NCI-H748 (cell line): ENCODE measurements around the gene EFHC1.

Source experiments
- DNase-seq: peaks from one replicate; lab custom pipeline; 2025; ENCODE audit not compliant: unreplicated experiment; lab: John Stamatoyannopoulos, UW

The EFHC1 gene

DNA sequence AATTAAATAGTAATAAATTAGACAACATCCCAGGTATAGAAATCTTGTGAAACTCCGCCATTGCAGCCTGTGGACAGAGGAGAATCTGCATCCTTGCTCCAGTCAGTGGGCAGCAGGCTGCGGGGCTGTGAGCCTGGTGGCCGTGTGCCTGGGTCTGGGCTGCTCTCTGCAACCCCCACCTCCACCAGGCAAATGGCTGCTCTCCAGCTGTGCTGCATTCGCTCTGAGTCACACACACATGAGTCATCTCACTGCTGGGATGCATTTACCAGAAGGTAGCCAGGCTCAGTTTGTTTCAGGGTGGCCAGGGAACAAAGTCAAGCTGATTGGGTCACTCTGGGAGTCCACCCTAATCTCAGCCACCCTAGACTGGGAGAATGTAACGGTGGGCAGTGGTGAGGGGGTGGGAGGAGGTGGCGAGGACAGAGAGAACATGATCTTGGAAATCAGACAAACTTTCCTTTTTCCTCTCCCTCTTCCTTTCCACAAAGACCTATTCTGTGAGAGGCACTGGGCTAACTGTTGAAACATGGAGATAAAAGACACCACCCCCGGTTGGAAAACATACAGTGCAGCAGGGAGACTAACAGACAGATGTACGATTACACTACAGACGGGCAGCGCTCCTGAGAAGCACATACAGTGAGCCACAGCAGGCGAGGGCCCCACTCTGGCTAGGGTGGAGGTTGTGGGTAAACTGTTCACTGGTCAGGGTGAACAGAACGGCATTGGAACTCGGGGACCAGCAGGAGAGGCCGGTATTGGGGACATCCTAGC, 97.5 kb downstream of the EFHC1 start:
- no peak for DNase-seq

- DNase-seq, result no peak
These were observed 98.3 kb downstream of the EFHC1 start for GRCh38 chr6:52518279-52518945.

DNA sequence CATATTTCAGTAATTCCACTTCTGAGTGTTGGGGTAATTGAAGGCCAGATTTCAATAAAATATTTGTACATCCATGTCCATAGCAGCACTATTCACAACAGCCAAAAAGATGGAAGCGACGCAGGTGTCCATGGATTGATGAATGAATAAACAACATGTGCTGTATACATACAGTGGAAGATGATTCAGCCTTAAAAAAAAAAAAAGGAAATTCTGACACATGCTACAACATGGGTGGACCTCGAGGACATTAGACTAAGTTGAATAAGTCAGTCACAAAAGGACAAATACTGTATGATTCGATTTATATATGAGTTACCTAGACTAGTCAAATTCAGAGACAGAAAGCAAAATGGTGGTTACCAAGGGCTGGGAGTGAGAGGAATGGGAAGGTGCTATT, 99.5 kb downstream of the EFHC1 start:
- DNase-seq, result no peak

- DNase-seq, result no peak
These were observed 102.0 kb downstream of the EFHC1 start for GRCh38 chr6:52522151-52522626.

DNA sequence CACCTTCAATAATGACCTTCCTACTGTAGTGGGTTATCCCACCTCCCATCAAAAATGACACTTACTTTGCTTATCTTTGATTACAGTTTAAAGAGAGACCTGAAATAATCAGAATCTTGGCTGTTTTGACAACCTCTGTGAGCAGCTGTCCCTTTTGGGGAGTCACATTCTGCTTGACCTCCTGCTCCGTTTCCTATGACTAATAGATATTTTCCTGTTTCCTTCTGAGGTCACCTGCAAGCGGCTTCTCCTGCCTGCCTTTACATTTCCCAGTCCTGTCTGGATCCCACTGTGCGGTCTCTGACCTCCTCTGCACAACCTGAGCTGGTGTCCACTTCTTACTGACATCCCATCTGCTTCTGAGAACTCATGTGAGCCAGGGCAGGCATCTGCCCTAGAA, 102.5 kb downstream of the EFHC1 start:
- no peak for DNase-seq

GRCh38 chr6:52523378-52524142, 103.4 kb downstream of the EFHC1 start:
- DNase-seq, result no peak

DNA sequence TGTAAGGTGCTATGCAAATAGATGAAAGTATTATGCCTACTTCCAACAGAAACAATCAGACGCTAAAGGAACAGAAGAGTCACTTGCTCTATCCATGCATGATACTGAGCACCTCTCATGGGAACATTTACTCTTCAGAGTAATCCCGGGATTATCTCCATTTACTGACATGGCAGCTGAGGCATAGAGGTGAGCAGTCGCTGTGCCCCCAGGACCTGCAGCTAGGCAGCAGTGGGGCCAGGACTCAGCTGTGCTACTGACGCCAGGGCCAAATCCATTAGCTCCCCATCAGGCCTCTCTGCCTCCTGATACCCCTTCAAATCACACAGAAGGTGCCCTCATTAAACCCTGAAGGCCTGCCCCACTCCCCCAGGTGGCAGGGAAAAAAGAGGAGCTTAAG, 104.8 kb downstream of the EFHC1 start:
- DNase-seq, result no peak

DNA sequence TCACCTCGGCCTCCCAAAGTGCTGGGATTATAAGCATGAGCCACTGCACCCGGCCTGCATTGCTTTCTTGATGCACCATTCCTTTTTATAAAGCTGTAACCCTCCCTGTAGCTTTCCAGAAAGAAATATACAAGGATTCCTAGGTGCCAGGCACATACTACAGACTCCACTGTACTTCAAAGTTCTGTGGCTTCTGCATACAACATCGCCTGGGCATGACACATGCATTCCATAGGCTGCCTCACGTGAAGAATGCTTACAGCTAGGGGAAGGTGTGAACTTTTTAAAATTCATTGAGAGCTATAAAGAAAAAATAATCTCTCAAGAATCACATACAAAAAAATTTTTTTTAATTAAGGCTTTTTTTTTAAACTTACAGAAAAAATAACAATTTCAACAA, 106.5 kb downstream of the EFHC1 start:
- no peak for DNase-seq

- no peak for DNase-seq
These were observed 107.3 kb downstream of the EFHC1 start for GRCh38 chr6:52527436-52527835.

GRCh38 chr6:52529311-52529710, 109.2 kb downstream of the EFHC1 start:
- no peak for DNase-seq

DNA sequence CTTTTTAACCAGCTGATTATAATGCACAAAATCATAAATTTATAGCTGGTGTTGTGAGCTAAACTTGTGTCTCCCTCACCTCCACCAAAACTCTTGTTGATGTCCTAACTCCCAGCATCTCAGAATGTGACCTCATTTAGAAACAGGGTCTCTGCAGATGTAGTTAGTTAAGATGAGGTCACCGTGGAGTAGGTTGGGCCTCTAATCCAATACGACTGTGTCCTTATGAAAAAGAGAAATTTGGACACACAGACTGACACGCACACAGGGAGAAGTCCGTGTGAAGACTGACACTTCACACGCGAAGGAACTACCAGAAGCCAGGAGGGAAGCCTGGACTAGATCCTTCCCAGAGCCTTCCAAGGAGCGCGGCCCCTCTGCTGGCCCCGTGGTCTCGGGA, 110.2 kb downstream of the EFHC1 start:
- DNase-seq, result no peak

GRCh38 chr6:52531396-52531795, 111.3 kb downstream of the EFHC1 start:
- DNase-seq, result no peak

GRCh38 chr6:52531834-52532233, 111.7 kb downstream of the EFHC1 start:
- DNase-seq, result no peak

- DNase-seq, result no peak
These were observed 112.3 kb downstream of the EFHC1 start for GRCh38 chr6:52532457-52532856.

DNA sequence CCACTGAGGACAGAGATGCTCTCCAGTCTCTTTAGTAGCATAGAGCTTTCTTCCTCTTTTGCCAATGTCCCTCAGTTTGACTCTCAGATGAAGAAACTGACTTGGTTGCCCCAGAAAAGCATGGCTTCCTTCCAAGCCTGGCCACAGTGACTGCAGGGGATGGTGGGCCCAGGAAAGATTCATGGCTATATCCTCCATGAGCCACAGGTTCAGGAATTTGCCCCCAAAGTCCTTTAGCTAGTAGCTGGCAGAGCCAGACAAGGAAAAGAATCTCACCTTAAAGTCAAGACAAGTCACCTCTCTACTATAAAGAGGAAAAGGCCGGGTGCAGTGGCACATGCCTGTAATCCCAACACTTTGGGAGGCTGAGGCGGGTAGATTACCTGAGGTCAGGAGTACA, 113.3 kb downstream of the EFHC1 start:
- DNase-seq, result no peak

- no peak for DNase-seq
These were observed 114.2 kb downstream of the EFHC1 start for GRCh38 chr6:52534363-52534762.

- DNase-seq, result no peak
These were observed 114.8 kb downstream of the EFHC1 start for GRCh38 chr6:52534966-52535390.

DNA sequence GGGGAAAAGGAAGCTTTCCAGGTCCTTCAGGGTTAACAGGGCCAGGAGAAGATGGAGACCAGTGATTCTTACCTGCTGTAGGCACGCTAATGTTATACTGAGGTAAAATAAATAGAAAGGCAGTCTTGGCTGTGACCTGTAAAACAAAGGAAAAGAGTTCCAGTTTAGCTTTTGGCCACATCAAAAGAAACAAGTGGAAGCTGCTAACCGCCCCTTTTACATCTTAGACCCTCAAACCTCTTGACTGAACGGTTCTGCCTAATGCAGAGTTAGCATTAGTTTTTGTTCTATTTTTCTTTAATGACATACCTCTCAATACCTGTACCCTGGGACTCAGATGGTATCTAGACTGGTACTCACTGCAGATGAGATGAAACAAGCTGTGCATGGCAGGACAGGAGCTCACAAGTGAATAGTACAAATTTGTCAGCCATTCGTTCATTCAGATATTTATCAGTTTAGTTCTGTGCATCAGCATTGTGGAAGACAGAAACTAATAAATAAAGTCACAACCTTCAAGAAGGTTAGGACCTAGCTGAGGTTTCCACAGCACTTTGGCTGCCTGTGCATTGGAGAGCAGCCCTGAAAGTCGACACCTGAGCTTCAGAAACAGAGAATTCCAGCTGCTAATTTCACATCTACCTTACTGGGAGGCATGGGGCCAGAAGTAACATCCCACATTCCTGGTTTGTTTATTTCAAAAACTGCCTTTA, 115.7 kb downstream of the EFHC1 start:
- no peak for DNase-seq

GRCh38 chr6:52536424-52536916, 116.3 kb downstream of the EFHC1 start:
- no peak for DNase-seq

- no peak for DNase-seq
These were observed 117.0 kb downstream of the EFHC1 start for GRCh38 chr6:52537001-52537753.
